HG02981 (cell line): ENCODE measurements around the gene BICD2.
"Not testable (repeated sequence)": the region's sequence is repeated elsewhere in the genome, so short reads cannot be mapped to it uniquely, and the experiment has no call there.

Experiments used
- ATAC-seq: cut with Tn5 transposase; IDR thresholded peaks from one replicate; pipeline ENCODE4 v1.9.1; 2021; ENCODE audit warnings: mild to moderate bottlenecking, moderate library complexity; ENCODE audit not compliant: unreplicated experiment

The BICD2 gene

DNA sequence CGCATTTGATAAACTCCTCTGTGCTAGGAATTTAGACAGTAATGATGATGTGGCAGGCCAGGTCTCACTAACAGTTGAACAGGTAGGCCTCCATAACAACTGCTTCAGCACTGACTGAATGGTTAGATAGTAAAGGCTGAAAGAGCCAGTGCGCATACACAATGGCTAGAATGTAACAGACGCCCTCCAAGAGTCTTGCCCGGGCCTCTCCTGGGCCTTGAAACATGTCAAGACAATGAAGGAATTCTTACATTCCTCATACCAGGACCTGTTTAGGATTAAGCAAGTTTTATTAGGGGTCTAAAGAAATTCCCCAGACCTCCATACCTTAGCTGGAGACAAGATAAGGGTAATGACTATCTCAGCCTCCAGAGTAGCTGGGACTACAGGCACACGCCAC lies 6.7 kb upstream of the BICD2 start:
- no peak for ATAC-seq

DNA sequence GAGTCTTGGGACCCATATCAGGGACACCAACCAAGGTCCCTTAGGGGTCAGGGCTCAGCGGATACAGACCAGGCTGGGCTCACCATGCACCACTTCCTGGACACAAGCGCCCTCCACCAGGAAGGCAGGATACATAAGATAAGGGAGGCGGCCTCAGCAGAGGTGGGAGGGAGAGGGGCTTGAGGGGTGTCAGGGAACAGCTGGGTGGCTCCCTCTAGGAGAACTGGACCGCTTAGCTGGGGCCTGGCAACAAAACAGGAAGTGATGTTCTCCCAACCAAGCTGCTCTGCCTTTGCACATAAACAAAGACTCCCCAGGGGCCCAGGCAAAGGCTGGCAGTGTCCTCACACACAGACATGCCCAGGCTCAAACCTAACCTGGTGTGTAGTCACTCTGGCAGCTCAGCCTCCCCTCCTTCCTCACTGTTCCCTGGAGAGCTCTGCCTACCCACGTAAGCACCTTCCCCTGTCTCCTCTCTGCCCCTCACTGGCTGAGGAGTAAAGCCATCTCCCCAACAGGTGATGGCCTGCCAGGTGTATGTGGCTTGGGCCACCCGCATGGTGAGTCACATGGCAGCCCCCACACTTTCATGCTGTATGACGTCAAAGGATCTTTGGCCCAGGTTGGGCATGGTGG lies 5.8 kb upstream of the BICD2 start:
- ATAC-seq, result no peak

DNA sequence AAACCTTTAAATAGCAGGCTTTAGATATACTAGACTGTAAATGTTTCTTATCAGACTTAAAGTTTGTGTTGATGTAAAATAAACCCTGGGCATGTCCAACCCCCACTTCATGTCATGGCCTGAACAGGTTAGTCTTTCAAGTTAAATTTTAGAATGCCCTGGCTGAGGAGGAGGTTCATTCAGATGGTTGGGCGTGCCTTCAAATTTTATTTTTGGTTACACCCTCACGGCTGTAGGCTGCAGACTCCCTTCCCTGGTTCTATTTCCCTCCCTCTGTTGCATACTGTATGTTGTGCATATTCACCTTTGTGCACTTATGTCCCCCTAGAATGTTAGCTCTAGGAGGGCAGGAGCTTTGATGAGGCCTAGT lies 5.3 kb upstream of the BICD2 start:
- ATAC-seq, result no peak

DNA sequence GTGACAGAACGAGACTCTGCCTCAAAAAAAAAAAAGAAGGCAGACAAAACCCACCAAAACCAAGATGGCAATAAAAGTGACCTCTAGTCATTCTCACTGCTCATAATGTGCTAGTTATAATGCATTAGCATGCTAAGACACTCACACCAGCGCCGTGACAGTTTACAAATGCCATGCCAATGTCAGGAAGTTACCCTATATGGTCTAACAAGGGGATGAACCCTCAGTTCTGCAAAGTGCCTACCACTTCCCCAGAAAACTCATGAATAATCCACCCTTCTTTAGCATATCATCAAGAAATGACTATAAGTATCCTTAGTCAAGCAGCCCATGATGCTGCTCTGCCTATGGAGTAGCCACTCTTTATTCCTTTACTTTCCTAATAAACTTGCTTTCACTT lies 4.7 kb upstream of the BICD2 start:
- ATAC-seq, result no peak

DNA sequence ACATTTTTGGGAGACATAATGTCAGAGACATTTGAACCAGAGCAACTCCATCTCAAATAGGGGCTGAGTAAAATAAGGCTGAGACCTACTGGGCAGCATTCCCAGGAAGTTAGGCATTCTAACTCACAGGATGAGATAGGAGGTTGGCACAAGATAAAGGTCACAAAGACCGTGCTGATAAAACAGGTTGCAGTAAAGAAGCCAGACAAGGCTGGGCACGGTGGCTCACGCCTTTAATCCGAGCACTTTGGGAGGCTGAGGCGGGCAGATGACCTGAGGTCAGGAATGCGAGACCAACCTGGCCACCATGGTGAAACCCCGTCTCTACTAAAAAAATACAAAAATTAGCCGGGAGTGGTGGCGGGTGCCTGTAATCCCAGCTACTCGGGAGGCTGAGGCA lies 4.2 kb upstream of the BICD2 start:
- not testable (repeated sequence) for ATAC-seq

DNA sequence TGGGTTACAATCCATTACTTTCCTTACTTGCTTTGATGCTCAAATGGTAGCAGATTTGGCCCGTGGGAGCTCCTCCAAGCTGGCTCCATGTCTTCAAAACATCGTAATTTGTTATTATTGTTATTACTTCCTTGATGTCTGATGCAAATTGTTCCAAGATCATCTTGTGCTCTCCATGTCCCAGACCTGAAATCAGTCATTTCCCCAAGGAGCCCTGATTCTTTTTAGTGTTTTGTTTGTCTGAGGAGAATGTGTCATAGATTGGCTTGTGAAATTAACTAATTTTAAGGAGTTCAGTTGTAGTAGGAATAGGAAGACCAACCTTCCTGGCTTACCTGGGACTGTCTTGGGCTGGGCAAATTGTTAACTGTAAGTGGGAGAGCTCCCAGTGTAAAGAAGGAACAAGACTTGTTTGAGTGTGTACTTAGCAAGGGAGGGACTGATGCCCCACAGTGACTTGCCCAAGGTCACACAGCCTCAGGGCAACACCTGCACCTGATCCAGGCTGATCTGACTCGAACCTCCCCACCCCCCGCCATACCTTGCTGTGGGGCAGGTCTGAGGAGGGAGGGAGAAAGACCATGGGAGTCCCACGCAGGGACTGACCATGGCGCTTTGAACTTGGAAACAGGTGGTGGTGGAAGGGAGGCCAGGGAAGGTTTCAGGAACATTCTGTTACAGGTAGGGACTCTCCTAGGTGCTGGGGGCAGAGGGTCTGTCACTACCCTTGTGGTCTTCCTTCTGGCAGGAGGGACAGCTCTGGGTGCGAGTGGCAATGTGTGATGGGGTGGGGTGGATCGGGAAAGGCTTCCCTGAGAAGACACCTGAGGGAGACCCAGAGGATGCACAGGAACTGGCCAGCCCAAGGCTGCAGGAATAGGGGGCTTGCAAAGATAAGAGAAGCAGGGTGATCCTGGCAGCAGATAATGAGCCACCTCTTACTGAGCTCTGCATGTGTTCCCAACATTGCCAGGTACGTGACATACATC lies 2.7 kb upstream of the BICD2 start:
- no peak for ATAC-seq

DNA sequence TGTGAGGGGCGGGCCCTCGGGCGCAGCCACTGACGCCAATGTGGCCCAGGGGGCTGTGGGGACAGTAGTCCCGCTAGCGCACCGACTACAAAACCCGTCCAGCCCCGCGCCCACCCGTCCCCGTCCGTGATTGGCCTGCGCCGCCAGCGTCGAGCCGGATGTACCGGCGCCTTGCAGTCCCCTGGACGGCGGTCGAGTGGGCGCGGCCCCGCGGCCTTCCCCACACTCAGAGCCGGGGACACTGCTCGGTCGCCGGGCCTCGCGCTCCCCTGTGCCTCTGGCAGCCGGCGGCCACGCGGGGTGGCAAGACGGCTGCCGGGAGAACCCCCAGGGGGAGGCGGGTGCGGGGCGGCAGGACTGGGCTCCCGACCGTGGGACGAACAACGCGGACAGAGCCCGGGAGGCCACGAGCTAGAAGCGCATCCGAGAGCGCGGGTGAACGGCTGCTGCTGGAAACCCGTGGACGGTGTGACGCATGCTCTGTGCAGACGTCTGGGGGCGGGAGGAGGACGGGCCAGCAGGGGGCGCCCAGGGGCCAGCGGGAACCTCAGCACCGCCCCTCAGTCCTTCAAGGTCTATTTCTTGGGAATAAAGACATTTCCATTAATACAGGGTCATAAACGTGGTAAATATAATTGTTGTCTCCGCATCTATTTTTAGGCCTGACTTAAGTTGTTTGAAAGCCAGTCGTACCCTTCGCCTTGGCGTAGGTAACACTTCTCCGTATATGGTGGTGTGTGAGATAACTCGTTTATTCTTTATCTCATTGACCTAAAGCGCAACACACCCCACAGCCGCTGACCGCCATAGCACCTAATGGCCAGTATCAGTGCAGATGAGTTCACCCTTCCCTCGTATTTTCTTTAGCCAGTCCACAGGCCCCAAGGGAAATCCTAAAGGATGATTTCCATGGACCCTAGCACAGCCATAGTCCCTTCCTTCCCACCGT lies 629 bp upstream of the BICD2 start:
- ATAC-seq, result peak; percentile 48

DNA sequence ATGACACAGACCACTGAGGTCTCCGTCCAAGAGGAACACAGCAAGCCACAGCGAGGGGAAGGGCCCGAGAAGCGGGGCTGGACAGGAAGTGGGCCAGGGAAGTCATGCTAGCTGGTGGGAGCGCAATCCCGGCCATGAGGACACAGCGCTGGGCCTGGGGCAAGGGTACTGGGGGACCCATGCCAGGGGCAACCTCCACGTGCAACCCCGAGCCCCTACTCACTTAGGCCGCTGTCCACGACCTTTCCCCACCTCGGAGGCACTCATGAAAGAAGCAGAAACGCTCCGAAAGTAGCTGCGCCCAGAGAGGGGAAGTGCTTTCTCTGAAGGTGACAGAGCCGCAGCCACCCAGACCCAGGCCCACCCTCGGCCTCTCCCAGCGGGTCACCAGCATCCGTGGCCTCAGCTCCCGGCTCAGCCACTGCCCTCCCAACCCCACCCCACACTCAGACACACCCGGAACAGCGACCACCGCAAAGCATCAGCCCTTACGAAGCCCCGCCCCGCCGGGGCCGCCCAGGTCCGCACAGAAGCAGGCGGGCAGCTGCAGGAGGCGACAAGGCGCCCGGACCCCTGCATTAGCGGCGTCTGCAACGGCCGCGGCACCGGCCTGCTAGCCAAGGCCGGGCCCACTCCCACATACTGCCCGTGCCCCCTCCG lies 782 bp downstream of the BICD2 start:
- ATAC-seq, result no peak

DNA sequence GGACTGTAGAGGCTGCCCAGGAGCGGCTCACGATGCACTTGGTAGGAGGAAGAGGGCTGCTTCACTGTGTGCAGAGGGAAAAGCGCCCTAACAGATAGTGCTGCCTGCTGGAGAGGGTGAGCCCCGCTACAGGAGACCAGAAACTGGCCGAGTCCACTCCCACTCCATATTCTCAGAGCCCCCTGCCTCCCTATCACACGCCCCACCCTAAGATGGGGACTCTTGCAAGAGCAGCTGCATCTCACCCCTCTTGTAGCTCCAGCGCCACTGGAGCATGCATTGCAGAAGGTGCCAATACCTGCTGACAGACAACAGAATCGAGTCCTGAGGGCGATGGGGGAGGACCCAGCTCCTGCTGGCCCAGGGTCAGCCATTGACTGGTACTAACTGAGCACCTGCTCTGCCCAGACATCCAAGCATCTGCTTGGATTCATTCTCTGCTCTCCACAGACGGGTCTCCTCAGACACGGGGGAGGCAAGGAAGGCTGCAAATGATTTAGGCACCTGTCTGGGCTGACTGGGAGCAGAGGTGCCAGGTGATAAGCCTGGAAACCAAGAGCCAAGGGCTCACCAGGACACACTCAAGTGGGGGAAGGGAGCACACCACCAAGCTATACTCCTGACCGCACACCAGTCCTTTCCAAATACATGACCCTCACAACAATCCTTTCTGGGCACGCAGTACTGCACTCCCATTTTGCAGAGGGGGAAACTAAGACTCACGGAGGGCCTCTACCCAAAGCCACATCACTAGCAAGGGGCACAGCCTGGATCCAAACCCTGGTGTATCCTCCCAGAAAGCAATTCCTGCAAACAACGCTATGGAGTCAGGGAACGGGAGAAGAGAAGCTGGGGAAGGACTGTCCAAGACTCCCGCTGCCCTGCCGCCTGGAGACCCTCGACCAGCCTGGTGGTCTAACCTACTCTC lies 1.6 kb downstream of the BICD2 start:
- no peak for ATAC-seq

DNA sequence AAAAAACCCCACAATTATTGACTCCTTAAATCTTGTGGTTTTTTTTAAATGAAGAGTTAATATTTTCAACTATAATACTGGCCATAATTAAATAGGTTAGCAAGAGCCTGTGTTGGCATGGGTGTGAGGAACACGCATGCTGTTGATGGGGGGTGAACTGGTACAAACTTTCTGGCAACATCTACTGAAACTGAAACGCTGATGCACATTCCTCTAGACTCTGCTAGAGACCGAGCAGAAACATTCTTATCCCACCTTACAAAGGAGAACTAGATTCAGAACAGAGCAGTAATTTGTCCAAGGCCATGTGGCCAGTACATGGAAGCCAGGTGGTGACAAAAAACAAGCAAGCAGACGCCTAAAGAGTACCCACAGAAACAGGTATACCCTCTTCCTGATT lies 2.4 kb downstream of the BICD2 start:
- no peak for ATAC-seq

DNA sequence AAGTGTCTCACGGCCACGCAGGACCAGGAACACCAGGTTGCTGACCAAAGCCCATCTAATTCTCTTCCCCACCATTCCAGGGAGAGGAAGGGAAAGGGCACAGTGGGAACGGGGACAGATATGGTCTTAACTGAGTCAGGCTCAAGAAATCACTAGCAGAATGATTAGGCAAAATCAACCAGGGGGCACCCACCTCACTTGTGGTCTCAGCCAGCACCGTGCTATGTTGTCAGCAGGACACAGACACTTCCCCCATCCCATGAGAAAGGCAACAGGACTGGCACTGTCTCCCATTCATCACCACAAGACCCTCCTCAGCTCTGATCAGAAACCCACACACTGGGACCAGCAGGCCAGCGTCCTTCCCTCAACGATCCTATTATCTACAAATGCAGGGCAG lies 2.9 kb downstream of the BICD2 start:
- no peak for ATAC-seq

DNA sequence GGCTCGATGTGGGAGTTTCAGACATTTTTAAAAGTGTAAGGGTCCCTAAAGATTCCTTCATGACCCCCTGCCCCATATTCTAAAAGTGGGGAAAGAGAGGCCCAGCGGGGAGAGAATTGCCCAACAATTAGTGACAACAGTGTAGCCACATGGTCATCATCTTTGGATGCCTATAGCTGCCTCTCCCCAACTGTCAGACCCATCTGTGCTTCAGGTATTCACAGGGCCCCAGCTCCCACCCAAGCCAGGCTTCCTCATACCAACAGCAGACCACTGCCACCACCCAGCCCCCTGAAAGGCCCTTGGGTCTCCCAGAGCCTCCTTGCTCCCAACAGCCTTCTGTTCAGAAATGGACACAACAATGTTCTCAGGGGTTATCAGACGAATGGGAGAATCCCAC lies 4.1 kb downstream of the BICD2 start:
- no peak for ATAC-seq

DNA sequence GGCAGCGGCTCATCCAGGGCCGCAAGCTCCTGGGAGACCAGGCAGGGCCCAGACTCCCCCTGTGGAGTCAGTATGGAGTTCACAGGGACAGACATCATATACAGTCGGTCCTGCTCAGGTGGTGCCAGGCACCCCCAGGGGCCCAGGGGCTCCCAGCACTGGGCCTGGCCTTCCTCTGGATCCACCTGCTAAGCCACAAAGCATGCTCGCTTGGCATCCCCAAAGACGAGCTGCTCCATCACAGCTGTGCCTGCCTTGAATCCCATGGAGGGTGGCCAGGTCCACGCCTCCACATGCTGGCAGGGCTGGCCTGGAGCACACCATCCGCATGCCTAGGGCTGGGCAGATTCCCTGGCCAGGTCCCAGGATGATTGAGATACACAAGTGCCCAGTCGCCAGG lies 4.6 kb downstream of the BICD2 start:
- ATAC-seq, result no peak

DNA sequence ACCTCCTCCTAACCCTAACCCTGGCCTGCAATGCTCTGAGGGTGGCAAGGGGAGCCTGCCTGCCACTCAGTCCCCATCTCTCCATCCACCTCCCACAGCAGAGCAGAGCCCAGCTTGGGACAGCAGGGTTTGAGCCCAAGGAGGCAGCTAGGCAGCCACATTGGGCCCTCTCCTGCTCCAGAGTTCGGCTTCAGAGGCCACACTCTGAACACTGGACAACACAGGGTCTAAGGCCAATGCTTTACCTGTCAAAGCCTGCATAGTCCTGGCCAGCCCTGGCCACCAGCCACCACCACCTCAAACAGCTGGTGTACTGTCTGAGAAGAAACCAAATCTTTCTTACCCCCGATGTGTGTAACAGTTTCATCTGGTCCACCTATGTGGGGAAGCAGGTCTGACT lies 5.2 kb downstream of the BICD2 start:
- no peak for ATAC-seq

DNA sequence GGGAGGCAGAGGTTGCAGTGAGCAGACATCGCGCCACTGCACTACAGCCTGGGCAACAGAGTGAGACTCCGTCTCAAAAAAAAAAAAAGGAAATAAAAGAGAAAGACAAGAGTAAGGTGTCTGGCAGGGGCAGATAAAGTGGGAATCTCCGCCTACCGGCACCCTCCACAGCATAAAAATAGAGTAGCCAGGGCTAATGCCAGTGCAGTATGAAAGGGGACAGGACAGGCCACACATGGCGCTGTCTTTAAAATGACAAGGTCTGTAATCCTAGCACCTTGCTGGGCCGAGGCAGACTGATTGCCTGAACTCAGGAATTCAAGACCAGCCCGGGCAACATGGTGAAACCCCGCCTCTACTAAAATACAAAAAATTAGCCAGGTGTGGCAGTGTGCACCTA lies 7.8 kb downstream of the BICD2 start:
- no peak for ATAC-seq

DNA sequence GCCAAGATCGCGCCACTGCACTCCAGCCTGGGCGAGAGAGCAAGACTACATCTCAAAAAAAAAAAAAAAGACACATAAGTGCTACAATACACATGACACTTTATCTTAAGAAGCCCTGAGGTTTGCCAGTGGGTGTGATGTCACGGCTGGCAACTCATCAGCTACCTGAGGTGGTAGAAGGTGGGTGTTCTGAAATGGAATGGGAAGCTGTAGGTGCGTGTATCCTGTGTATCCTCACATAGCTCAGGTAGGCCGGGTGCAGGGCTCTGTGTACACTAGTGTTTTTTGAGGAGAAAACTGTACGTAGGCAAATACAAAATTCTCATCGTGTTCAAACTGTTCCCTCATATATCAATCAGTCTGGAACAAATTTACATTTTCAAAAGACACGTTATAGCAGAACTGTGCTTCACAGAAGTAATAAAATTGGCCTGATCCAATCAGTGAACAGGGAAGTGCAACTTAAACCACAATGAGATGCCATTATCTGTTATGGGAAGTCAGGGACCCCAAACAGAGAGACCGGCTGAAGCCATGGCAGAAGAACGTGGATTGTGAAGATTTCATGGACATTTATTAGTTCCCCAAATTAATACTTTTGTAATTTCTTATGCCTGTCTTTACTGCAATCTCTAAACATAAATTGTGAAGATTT lies 10.4 kb downstream of the BICD2 start:
- no peak for ATAC-seq

DNA sequence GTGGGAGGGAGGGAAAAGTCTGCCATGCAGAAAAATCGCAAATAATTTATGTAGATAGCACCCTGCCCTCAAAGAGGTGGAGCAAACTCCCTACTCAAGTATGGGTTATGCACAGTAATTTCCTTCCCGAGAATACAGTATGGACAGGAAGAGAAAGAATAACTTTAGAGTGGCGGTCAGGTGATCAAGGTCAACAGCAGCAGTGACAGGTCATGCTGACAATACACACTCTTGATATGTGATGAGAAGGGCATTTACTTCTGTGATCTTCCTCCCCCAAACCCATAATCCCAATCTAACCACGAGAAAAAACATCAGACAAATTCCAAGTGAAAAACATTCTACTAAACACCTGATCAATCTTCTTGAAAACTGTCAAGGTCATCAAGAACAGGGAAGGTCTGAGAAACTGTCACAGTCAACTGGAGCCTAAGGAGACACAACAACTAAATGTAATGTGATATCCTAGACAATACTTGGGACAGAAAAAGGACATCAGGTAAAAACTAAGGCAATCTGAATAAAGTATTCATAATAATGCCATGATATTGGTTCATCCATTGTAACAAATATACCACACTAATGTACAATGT lies 11.7 kb downstream of the BICD2 start:
- no peak for ATAC-seq

DNA sequence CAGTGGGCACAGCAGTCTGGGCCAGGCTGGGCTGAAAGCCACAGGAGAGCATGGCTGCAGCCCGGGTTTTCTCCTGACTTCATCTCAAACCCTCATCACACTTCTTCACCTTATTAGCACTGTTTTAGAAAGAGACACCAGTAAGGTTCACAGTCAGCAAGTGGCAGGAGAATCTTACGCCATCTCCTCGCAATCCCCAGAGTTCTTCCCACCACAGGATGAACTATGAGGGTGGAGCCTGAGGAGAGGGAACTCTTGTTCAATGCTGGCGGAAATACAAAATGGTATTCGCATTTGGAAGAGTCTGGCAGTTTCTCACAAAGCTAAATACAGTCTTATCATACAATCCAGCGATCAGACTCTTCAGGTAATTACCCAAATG lies 14.7 kb downstream of the BICD2 start:
- ATAC-seq, result no peak
